CD4-positive, alpha-beta T cell treated with Interleukin-2 at 100 ng/mL for 4 hours (primary cell): ENCODE results near the gene GPR26.
"Not testable (repeated sequence)": the region's sequence is repeated elsewhere in the genome, so short reads cannot be mapped to it uniquely, and the experiment has no call there.

ENCODE experiments used
- DNase-seq: peaks from one replicate; pipeline ENCODE4 v3.0.0-alpha.2; 2020; ENCODE audit warnings: low spot score

Gene GPR26

DNA sequence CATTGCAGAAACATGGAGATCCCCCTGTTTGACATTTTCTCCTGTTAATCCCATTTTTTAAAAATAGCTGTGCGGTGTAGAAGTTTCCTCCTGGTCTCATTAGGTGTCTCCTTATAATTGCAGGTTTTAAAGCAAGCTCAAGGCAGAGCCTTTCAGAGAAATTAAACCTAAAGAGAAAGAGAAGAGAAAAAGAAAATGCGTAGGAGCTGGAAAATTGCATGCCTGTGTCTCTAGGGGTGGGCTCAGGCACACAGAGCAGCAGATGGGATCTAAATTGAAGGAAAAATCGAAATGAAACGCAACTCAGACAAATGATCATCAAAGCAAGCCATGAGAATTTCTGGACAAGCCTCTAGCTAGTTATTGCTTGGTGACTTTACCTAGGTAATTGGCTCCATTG, 40.1 kb downstream of the GPR26 start:
- no peak for DNase-seq

DNA sequence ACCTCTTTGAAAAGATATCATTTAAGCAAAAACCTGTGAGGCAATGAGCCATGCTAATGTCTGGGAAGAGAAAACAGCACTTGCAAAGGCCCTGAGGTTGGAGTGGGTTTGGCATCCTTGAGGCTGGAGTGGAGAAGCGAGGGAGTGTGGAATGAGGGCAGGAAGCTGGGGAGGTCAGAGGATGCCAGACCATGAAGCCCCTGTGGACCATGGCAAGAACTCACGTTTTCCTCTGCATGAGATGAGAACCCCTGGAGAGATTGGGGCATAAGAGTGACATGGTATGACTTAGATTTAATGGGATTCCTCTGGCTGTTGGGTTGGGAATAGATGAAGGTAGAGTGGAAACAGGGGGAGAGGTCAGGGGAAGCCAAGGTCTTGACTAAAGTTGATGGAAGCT, 49.4 kb downstream of the GPR26 start:
- DNase-seq = no peak

DNA sequence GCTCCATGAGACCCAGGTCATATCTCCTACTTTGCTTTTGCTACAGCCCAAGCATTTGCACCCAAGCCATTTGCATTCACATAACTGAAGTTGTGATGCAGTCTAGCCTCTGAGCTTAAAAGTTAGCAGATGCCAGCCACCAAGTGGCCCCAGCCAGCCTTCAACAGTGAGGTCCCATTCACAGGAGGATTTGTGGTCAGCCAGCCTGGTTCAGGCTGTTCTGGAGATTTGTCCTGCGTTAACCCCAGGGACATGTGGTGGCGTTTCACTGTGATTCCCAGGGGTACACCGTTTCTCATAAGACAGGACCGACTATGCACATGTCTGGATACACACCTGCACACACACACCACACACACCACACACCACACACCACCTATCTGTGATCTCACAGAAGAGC, 51.2 kb downstream of the GPR26 start:
- no peak for DNase-seq

DNA sequence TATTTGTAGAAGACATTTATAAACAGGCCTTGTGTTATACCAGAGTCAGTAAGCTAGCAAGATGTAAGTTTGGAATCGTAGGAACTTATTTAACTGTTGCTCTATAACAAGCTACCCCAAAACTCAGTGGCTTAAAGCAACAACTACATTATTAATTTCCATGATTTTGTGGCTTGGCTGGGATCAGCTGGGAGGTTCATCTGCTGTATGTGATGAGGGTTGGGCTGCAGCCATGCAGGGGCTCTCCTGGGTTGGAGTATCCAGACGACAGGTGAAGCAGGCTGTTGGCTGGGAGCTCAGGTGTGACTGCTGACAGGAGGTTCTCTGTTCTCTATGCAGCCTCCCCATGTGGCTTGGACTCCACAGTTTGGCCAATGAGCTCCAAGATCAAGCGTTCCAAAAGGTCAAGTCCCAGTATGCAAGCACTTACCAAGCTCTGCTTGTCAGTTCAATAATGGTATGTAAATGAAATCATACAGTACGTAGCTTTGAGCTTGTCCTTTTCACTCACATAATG, 52.4 kb downstream of the GPR26 start:
- DNase-seq = no peak

DNA sequence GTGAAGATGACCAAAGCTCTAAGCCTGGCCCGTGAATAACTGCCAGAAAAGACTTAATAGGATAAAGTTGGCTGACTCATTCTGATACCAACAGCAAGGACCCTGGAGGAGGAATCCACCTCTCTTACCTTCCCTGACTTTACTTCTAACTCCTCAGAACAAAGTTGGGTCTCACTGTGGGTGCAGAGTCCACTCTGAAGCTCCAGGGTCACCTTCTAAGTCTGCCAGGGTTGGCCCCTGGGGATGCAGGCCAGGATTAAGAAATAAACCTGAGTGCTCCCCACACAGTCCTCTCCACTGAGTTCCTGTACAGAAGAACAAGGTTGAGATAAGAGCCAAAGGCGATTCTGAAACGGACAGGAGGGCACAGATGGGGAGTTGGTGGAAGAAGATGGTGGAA, 54.4 kb downstream of the GPR26 start:
- DNase-seq = no peak

DNA sequence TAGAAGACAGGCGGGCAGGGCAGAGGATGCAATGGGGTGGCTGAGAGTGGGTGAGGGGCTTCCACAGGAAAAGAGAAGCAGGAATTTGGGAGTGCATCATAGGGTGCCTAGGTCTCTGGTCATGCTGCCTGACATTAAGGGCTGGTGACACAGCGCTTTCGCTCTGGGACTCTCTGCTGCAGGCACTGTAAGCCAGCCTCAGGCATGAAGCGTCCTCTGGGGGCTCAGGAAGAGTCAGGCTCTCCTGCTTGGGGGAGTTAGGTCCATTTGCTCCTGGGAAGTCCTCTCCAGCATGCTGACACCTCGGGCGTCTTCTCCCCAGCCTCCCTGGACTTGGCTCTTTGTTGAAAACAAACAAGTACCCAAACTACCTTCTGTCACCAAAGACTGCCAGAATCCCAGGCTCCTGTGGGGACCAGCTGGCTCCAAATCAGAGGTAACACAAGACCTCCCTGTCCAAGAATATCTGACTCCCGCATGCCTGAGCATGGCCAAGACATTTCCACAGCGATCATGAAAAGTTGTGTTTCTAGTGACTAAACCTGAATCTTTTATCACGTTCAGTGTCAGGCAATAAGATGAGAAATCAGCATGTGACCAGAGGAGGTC, 55.4 kb downstream of the GPR26 start:
- no peak for DNase-seq

DNA sequence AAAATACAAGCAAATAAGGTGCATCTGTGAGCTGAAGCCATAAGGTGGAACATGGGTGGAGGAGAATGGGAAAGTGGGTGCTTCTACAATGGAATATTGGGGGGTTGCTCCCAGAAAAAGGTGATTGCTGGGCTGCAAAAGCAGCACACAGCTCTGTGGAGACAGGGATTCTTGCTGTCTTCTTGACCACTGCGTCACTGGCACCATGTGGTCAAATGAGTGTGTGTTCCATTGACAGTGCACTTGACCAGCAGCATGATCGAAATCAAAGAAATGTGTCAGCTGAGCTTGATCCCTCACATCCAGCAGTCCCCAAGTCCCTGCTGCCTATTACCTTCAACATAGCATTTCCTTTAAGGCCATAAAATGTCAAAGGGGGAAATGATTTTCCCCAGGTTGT, 56.2 kb downstream of the GPR26 start:
- DNase-seq = no peak

DNA sequence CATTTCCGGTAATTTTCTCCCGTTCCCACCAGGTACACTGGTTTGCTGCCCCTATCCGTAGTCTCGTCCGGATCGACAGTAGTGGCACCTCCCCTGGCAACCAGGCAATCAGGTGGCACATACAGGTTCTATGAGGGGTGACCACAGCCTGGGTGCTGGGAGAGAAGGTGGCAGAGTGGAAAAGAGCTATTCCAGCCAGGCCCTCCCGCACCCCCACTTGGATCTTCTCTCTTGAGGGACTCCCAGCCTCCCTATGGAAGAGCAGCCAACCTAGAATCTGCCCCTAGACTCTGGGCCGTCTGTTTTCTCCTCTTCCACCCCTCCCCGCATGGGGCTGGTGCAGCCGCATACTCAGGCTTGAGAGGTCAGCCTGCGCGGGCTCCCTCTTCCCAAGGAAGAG, 58.6 kb downstream of the GPR26 start:
- DNase-seq = no peak

DNA sequence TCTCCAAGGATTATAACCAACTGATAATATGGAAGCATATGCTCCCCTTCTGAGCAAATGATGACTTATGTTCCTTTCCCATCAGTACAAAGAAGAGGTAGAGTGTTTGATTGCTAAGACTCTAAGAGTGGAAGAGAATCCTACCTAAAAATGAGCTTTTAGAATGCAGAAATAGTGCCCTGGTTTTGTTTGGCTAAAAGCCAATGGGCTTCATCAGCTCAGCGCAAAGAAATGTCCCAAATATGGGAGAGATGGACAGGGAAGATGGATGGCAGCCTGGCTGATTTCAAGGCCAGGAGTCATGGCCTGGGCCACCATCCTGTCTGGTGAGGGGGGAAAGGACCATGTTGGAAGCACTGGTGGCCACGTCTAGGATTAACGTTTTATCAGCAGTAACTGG, 60.2 kb downstream of the GPR26 start:
- DNase-seq = no peak

DNA sequence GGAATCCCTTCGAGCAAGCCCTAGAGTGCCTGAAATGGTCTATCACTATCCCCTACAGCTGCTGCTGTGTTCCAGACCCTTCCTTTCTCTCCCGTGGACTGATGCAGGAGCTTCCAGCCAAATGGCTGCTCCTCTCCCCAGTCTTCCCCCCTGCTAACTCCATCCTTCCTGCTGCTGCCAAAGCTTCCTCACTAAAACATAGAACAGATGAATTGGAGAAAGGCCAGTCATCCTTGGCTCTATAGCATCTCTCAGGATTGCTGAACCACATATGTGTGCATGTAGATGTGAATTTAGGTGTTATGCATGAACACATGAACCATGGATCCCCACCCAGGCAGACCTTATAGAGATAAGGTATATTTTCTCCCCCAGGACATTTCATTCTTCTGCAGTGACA, 60.7 kb downstream of the GPR26 start:
- DNase-seq = no peak

DNA sequence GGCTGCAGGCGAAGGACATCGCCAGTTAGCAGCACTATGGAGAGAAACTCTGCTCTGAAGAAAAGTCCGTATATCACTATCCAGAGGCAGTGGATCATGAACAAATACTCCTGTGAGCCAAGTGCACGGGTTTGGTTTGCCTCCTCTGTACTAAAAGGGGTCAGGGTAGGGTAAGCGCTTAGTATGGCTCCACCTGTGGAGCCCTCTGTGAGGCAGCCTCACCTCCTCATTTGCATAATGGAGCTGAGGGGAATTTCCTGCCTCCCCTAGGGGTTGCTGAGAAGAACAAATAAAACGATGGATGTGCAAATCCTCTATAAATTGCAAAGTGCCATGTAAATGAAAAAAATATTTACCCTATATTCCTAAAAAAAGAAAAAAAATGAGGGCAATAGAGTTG, 63.4 kb downstream of the GPR26 start:
- no peak for DNase-seq

DNA sequence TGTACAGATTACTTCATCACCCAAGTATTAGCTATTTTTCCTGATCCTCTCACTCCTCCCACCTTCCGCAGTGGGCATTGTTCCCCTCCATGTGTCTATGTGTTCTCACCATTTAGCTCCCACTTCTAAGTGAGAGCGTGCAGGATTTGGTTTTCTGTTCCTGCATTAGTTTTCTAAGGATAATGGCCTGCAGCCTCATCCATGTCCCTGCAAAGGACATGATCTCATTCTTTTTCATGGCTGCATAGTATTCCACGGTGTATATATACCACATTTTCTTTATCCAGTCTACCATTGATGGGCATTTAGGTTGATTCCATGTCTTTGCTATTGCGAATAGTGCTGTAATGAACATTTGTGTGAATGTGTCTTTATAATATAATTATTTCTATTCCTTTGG, 70.8 kb downstream of the GPR26 start:
- DNase-seq = not testable (repeated sequence)

DNA sequence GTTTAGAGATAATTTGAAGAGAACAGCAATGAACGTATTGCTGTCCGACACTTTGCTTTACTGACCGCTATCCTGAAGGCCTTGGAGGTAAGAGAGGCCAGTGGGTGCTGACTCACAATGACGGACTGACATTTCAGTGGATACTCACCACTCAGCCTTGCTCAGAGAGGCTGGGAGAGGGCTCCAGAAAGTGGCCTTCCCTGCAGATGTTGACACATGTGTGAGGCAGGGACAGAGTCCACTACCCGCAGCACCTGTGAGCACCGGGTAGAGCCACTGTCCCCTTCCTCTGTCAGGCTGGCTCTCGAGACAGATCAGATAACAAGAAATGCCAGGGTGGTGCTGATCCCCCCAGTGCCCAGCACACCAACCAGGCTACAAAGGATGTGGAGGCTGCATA, 75.0 kb downstream of the GPR26 start:
- no peak for DNase-seq

DNA sequence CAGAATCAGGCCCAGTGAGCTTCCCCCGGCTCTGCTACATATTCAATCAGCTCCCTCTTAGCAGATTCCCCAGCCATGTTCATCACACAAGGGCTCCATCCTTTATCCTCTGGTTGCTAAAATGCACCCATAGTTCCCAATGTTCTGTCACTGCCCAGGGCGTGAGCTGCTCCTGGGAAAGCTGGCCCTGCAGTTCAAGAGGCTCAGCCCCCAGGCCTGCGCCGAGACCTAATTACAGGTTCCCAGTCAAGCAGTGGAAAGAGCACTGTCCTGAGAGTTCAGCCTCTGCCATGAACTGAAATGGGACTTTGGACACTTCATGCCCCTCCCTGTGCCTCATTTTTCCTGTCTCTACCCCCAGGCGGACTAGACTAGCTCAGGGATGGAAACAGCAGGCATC, 75.6 kb downstream of the GPR26 start:
- DNase-seq = no peak

DNA sequence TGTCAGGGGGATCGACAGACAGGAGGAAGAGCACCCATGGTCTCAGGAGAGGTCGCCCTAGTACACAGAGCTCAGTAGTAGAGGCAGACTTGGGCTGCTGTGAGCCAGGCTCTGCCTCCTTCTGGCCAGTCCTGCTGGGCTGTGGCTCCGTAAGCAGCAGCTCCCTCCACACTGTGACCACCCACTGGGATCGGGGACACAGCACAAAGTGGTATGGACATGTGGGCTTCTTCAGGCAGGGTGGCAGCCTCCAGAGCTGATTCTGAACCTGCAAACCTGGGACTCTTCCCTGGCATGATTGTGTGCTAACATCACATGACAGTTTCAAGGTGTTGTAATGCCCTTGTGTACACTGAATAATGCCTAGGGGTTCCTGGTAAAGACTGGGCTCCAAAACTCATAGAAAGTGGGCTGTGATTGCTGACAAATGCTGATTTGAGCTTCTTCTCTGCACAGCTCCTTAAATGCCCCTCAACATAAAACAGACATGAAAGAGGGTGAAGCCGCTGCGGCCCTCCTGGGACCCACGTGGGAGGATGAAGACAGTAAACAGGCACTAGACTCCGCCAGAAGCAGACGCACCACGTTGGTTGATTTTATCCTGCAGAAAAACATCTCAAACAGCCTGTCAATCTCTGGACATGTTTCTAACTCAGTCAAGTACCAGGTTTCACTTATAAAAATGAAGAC, 76.7 kb downstream of the GPR26 start:
- DNase-seq = no peak

DNA sequence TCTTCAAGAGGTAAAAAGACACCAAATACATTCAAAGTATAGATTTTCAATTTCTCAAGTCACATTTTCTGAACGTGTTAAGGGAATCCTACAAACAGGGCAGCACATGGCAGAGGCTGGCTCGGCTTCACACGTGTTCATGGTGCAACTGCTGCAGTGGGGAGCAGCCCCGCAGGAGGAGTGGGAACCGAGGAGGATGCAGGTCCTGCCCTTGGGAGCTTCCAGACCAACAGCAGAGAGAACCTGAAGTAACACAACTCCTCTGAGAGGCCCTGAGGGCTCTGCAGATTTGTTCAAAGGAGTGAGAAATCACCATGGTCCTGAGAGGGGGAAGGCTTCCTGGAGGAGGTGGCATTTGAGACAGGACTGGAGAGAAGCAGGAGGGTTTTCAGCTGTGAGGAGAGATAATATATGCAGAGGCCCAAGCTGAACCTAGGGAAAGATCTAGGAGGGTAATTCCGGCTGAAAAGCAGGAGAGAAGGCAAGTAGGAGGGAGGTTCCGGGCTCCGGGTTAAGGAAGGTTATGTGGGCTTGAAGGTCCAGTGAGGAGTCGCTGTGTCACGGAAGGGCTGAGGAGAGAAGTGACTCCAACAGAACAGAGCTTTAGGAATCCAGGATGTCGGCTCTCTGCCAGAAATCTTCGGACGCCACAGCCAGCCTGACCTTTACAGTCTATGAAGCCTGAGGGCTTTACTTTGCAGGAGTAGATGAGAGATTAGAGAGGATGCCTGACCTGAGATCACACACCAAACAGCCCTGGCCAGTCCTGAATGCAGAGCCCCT, 77.5 kb downstream of the GPR26 start:
- DNase-seq = no peak

DNA sequence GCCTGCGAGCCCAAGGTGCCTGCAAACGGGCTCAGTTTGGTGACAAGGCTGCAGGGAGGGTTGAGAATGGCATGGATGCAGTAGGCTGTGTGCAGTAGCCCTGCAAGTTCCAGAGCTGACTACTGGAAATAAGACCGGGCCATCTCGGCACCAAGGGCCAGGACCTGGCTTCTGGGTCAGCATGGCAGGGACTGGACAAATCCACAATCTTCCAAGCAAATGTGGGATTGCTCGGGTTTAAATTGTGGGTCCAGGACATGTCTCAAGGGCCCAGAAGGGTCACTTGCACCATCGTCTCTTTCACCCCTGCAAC, 78.0 kb downstream of the GPR26 start:
- DNase-seq = no peak
